K562 (cell line): ENCODE measurements around the gene RIC3. TPM values are rescaled to one million over a fixed set of nuclear protein-coding genes. Genes with fewer than 3 reads are reported as not detected.

Experiments
- ATF7 ChIP-seq: fragments of 450-650 bp; IDR thresholded peaks from 2 replicates; pipeline ENCODE4 v1.7.1; 2014; ENCODE audit warnings: mild to moderate bottlenecking, moderate library complexity
- BRCA1 ChIP-seq, 2 experiments: fragments of 450-650 bp in 1 of 2; sonication (generic) in 1 of 2; formaldehyde crosslinking in 1 of 2; IDR thresholded peaks; 2 replicates each; pipeline versions ENCODE4 v1.5.0 to v1.6.1; 2017 to 2020; ENCODE audit warnings: mild to moderate bottlenecking in 1 of 2, missing genetic modification reagents in 1 of 2
- CBX3 ChIP-seq, 2 experiments: IDR thresholded peaks; 1 replicate in 1 of 2; 2 replicates in 1 of 2; pipeline ENCODE4 v1.6.1; 2012; ENCODE audit warnings: inconsistent platforms in 2 of 2, low read length in 2 of 2, borderline replicate concordance in 1 of 2, control low read depth in 1 of 2
- FOXA3 ChIP-seq, 2 experiments: fragments of 450-650 bp in 1 of 2; sonication (generic) in 1 of 2; formaldehyde crosslinking; IDR thresholded peaks in 1 of 2; conservative IDR thresholded peaks in 1 of 2; 2 replicates each; pipeline versions ENCODE4 v1.4.0 to v1.8.0; 2020 to 2022; ENCODE audit warnings: mild to moderate bottlenecking in 2 of 2, missing genetic modification reagents in 1 of 2
- HSF4 ChIP-seq: fragments of 250-450 bp; sonication (Bioruptor Pico); IDR thresholded peaks from 2 replicates; pipeline ENCODE4 v2.1.2; 2022; ENCODE audit warnings: mild to moderate bottlenecking, moderate library complexity, borderline replicate concordance
- MEF2D ChIP-seq: conservative IDR thresholded peaks from 2 replicates; pipeline ENCODE4 v1.6.1; 2016; ENCODE audit warnings: low read depth, missing genetic modification characterization, missing compliant biosample characterization
- PCBP2 ChIP-seq: fragments of 200-400 bp; formaldehyde crosslinking; IDR thresholded peaks from 2 replicates; pipeline ENCODE4 v1.6.1; 2018; ENCODE audit warnings: low read length, low read depth, mild to moderate bottlenecking, moderate library complexity; ENCODE audit not compliant: poor library complexity, severe bottlenecking
- POLR3A ChIP-seq: IDR thresholded peaks from 2 replicates; pipeline ENCODE4 v1.6.1; 2011; ENCODE audit warnings: borderline replicate concordance, mild to moderate bottlenecking, moderate library complexity; ENCODE audit not compliant: insufficient read length, insufficient read depth; ENCODE audit errors: extremely low read depth
- PURB ChIP-seq: sonication (generic); formaldehyde crosslinking; IDR thresholded peaks from 2 replicates; pipeline ENCODE4 v1.9.0; 2021; ENCODE audit warnings: low read depth, mild to moderate bottlenecking, missing genetic modification reagents
- SAFB ChIP-seq: fragments of 200-400 bp; formaldehyde crosslinking; IDR thresholded peaks from 2 replicates; pipeline ENCODE4 v1.6.1; 2017; ENCODE audit warnings: low read depth, low read length, borderline replicate concordance
- TARDBP ChIP-seq: fragments of 450-650 bp; IDR thresholded peaks from 2 replicates; pipeline ENCODE4 v1.6.1; 2016
- TEAD4 ChIP-seq, 2 experiments: sonication (generic) in 1 of 2; formaldehyde crosslinking in 1 of 2; IDR thresholded peaks; 2 replicates each; pipeline versions ENCODE4 v1.6.1 to v1.8.0; 2012 to 2022; ENCODE audit warnings: borderline replicate concordance in 1 of 2, inconsistent platforms in 1 of 2, low read length in 1 of 2, mild to moderate bottlenecking in 1 of 2, missing genetic modification reagents in 1 of 2
- polyA plus RNA-seq, 8 experiments: library from polyadenylated mRNA; depleted of rRNA in 4 of 8; stranded (reverse) in 5 of 8; unstranded in 3 of 8; fragments of >200 nt; fragmentation: Nextera tagmentation in 2 of 8; fragmentation: Illumina TruSeq in 1 of 8; extraction: Ambion mirVana in 2 of 8; extraction: Trizol in 1 of 8; gene quantifications; 2 replicates each; pipeline versions ENCODE4 v1.2.1 to v1.2.3, GENCODE V29; 2011 to 2014; ENCODE audit warnings: inconsistent platforms in 1 of 8, missing spikeins in 1 of 8
- total RNA-seq, 7 experiments: library from RNA; depleted of rRNA in 6 of 7; stranded (reverse); fragments of >200 nt in 6 of 7; fragmentation: Illumina TruSeq in 2 of 7; extraction: Trizol in 2 of 7; gene quantifications; 2 replicates each; pipeline versions ENCODE4 v1.2.1 to v1.2.3, GENCODE V29; 2011 to 2021; ENCODE audit warnings: low replicate concordance in 1 of 7
- TF ChIP-seq, protein P1 (sequence below): fragments of 200-600 bp; sonication (generic); IDR thresholded peaks from one replicate; pipeline ENCODE4 v1.6.1; 2012; ENCODE audit warnings: mild to moderate bottlenecking, low read depth, low read length, inconsistent platforms

RIC3 gene
- total and polyA plus RNA-seq, 9 of the 15 experiments (the other 6 are each of a cell fraction or from before 2014, with no cell fraction given): 0.03 to 0.16 (median 0.05) TPM; not detected in 4

DNA sequence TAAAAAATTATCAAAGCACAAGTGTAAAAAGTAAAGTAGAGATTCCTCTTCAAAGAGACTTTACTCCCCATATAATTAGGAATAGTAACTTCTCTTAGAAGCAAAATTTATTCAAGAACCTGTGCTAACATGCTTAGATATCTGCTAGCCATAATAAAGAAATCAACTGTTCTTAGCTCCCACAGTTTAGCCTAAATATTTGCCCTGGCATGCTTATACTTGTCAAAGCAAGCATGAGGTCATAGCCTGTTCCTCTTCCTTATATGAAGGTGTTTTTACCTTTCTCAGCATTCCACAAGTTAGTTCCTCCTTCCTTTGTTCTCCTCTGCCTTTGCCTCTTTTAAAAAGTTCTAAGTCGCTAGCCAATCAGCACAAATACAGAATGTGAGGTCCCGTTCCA lies 30.3 kb downstream of the RIC3 start (continued):
- TF ChIP-seq POLR3A (no peak), FOXA3 (CRISPR knock-in tag; conservative IDR thresholded peaks at IDR 0.05 in 1 of 2, IDR thresholded peaks at IDR 0.05 in 1 of 2) (no peak), SAFB (no peak), TEAD4 (IDR thresholded peaks at IDR 0.05; ENCODE audit: low read length) (no peak), TEAD4 (CRISPR knock-in tag; IDR thresholded peaks at IDR 0.05; ENCODE audit: borderline replicate concordance) (no peak), TARDBP (no peak), PURB (no peak), MEF2D (tag) (no peak), CBX3 (IDR thresholded peaks at IDR 0.05; ENCODE audit: borderline replicate concordance in 1 of 2, low read length in 2 of 2) (no peak), PCBP2 (no peak), BRCA1 (IDR thresholded peaks at IDR 0.05) (no peak), BRCA1 (CRISPR knock-in tag; IDR thresholded peaks at IDR 0.05) (no peak), HSF4 (CRISPR knock-in tag) (no peak), ATF7 (no peak)
- TF ChIP-seq, protein P1, sequence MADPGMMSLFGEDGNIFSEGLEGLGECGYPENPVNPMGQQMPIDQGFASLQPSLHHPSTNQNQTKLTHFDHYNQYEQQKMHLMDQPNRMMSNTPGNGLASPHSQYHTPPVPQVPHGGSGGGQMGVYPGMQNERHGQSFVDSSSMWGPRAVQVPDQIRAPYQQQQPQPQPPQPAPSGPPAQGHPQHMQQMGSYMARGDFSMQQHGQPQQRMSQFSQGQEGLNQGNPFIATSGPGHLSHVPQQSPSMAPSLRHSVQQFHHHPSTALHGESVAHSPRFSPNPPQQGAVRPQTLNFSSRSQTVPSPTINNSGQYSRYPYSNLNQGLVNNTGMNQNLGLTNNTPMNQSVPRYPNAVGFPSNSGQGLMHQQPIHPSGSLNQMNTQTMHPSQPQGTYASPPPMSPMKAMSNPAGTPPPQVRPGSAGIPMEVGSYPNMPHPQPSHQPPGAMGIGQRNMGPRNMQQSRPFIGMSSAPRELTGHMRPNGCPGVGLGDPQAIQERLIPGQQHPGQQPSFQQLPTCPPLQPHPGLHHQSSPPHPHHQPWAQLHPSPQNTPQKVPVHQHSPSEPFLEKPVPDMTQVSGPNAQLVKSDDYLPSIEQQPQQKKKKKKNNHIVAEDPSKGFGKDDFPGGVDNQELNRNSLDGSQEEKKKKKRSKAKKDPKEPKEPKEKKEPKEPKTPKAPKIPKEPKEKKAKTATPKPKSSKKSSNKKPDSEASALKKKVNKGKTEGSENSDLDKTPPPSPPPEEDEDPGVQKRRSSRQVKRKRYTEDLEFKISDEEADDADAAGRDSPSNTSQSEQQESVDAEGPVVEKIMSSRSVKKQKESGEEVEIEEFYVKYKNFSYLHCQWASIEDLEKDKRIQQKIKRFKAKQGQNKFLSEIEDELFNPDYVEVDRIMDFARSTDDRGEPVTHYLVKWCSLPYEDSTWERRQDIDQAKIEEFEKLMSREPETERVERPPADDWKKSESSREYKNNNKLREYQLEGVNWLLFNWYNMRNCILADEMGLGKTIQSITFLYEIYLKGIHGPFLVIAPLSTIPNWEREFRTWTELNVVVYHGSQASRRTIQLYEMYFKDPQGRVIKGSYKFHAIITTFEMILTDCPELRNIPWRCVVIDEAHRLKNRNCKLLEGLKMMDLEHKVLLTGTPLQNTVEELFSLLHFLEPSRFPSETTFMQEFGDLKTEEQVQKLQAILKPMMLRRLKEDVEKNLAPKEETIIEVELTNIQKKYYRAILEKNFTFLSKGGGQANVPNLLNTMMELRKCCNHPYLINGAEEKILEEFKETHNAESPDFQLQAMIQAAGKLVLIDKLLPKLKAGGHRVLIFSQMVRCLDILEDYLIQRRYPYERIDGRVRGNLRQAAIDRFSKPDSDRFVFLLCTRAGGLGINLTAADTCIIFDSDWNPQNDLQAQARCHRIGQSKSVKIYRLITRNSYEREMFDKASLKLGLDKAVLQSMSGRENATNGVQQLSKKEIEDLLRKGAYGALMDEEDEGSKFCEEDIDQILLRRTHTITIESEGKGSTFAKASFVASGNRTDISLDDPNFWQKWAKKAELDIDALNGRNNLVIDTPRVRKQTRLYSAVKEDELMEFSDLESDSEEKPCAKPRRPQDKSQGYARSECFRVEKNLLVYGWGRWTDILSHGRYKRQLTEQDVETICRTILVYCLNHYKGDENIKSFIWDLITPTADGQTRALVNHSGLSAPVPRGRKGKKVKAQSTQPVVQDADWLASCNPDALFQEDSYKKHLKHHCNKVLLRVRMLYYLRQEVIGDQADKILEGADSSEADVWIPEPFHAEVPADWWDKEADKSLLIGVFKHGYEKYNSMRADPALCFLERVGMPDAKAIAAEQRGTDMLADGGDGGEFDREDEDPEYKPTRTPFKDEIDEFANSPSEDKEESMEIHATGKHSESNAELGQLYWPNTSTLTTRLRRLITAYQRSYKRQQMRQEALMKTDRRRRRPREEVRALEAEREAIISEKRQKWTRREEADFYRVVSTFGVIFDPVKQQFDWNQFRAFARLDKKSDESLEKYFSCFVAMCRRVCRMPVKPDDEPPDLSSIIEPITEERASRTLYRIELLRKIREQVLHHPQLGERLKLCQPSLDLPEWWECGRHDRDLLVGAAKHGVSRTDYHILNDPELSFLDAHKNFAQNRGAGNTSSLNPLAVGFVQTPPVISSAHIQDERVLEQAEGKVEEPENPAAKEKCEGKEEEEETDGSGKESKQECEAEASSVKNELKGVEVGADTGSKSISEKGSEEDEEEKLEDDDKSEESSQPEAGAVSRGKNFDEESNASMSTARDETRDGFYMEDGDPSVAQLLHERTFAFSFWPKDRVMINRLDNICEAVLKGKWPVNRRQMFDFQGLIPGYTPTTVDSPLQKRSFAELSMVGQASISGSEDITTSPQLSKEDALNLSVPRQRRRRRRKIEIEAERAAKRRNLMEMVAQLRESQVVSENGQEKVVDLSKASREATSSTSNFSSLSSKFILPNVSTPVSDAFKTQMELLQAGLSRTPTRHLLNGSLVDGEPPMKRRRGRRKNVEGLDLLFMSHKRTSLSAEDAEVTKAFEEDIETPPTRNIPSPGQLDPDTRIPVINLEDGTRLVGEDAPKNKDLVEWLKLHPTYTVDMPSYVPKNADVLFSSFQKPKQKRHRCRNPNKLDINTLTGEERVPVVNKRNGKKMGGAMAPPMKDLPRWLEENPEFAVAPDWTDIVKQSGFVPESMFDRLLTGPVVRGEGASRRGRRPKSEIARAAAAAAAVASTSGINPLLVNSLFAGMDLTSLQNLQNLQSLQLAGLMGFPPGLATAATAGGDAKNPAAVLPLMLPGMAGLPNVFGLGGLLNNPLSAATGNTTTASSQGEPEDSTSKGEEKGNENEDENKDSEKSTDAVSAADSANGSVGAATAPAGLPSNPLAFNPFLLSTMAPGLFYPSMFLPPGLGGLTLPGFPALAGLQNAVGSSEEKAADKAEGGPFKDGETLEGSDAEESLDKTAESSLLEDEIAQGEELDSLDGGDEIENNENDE: no peak
